ENCODE measurements around the gene LYZL6. TPM values are rescaled to one million over a fixed set of nuclear protein-coding genes. Genes with fewer than 3 reads are reported as not detected.
"Not testable (repeated sequence)": the region's sequence is repeated elsewhere in the genome, so short reads cannot be mapped to it uniquely, and the experiment has no call there.

LYZL6 gene
- polyA plus RNA-seq, 1 donor = not detected

GRCh38 chr17:35907691-35908090, 35.8 kb downstream of the LYZL6 start:
- no peak for DNase-seq (ENCODE audit: low read depth)

- DNase-seq (ENCODE audit: low read depth) = no peak
These were observed 36.4 kb downstream of the LYZL6 start for GRCh38 chr17:35906926-35907637.

GRCh38 chr17:35906191-35906925, 37.2 kb downstream of the LYZL6 start:
- DNase-seq (ENCODE audit: low read depth) = no peak

GRCh38 chr17:35903451-35903850, 40.1 kb downstream of the LYZL6 start:
- DNase-seq (ENCODE audit: low read depth) = no peak

- no peak for DNase-seq (ENCODE audit: low read depth)
These were observed 41.8 kb downstream of the LYZL6 start for GRCh38 chr17:35901631-35902175.

- no peak for DNase-seq (ENCODE audit: low read depth)
These were observed 42.6 kb downstream of the LYZL6 start for GRCh38 chr17:35900708-35901480.

- no peak for DNase-seq (ENCODE audit: low read depth)
These were observed 43.2 kb downstream of the LYZL6 start for GRCh38 chr17:35900280-35900679.

GRCh38 chr17:35898283-35899070, 45.0 kb downstream of the LYZL6 start:
- no peak for DNase-seq (ENCODE audit: low read depth)

GRCh38 chr17:35897772-35898171, 45.7 kb downstream of the LYZL6 start:
- DNase-seq (ENCODE audit: low read depth) = not testable (repeated sequence)

GRCh38 chr17:35895636-35896587, 47.6 kb downstream of the LYZL6 start:
- no peak for DNase-seq (ENCODE audit: low read depth)

GRCh38 chr17:35894206-35894605, 49.3 kb downstream of the LYZL6 start:
- DNase-seq (ENCODE audit: low read depth) = no peak

- DNase-seq (ENCODE audit: low read depth) = no peak
These were observed 49.8 kb downstream of the LYZL6 start for GRCh38 chr17:35893751-35894150.

GRCh38 chr17:35892091-35893035, 51.1 kb downstream of the LYZL6 start:
- DNase-seq (ENCODE audit: low read depth) = no peak

- DNase-seq (ENCODE audit: low read depth) = no peak
These were observed 52.2 kb downstream of the LYZL6 start for GRCh38 chr17:35891269-35891668.

GRCh38 chr17:35890774-35891155, 52.7 kb downstream of the LYZL6 start:
- DNase-seq (ENCODE audit: low read depth) = no peak

GRCh38 chr17:35889818-35890773, 53.4 kb downstream of the LYZL6 start:
- no peak for DNase-seq (ENCODE audit: low read depth)

GRCh38 chr17:35889241-35889640, 54.3 kb downstream of the LYZL6 start:
- no peak for DNase-seq (ENCODE audit: low read depth)
